RWPE2 (cell line): ENCODE measurements around the gene ERI2.

Experiments used
- ATAC-seq: fragments of 200-7000 bp; cut with Tn5 transposase; 3 replicates; pipeline ENCODE4 v1.9.1; 2021; ENCODE audit warnings: low read depth
- DNase-seq: peaks from one replicate; pipeline ENCODE4 v3.0.0-alpha.2; 2020; ENCODE audit warnings: low spot score
- H3K27ac ChIP-seq: fragments of 450-650 bp; 2 replicates; pipeline ENCODE4 v1.5.1; 2017; ENCODE audit warnings: mild to moderate bottlenecking; ENCODE audit not compliant: poor library complexity, severe bottlenecking
- H3K27me3 ChIP-seq: fragments of 250-450 bp; sonication (Bioruptor Pico); 2 replicates; pipeline ENCODE4 v1.5.1; 2021; ENCODE audit warnings: mild to moderate bottlenecking, moderate library complexity; ENCODE audit not compliant: insufficient read depth, poor library complexity, severe bottlenecking
- H3K36me3 ChIP-seq: fragments of 250-450 bp; sonication (Bioruptor Pico); 2 replicates; pipeline ENCODE4 v1.5.1; 2020; ENCODE audit warnings: low read depth, mild to moderate bottlenecking, moderate library complexity
- H3K4me1 ChIP-seq: fragments of 250-450 bp; sonication (Bioruptor Pico); 2 replicates; pipeline ENCODE4 v1.5.1; 2021; ENCODE audit warnings: mild to moderate bottlenecking, moderate library complexity; ENCODE audit not compliant: insufficient read depth, poor library complexity, severe bottlenecking
- H3K4me3 ChIP-seq: fragments of 250-450 bp; sonication (Bioruptor Pico); 2 replicates; pipeline ENCODE4 v1.5.1; 2021; ENCODE audit warnings: mild to moderate bottlenecking, moderate library complexity; ENCODE audit not compliant: severe bottlenecking
- H3K9me3 ChIP-seq: fragments of 250-450 bp; sonication (Bioruptor Pico); 2 replicates; pipeline ENCODE4 v1.5.1; 2021; ENCODE audit warnings: mild to moderate bottlenecking, moderate library complexity; ENCODE audit not compliant: severe bottlenecking
- CTCF ChIP-seq: fragments of 450-650 bp; IDR thresholded peaks from one replicate; pipeline ENCODE4 v1.5.1; 2017; ENCODE audit warnings: mild to moderate bottlenecking, moderate library complexity; ENCODE audit not compliant: poor library complexity, severe bottlenecking

Gene ERI2

GRCh38 chr16:20755238-20755637 lies 51.0 kb downstream of the ERI2 start:
- H3K4me1 ChIP-seq: no peaks in the 10 kb centered on the region
- H3K27me3 ChIP-seq: peaks cover 7% of the 10 kb centered on the region

DNA sequence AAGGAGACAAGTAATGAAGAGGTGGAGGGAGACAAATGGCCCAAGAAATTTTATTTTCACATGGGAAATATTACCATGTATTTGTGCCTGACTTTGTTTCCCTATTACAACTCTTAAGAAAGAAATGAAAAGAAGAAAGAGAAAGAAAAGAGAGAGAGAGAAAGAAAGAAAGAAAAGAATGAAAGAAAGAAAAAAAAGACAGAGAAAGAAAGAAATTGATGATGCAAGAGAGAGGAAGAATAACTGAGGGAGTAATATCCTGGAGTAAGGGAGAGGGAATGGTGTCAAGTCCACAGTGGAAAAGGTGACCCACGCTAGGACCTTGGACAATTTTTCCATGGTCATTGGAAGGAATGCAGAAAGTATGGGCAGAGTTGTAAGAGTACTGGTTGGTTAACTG lies 52.5 kb downstream of the ERI2 start:
- Histone ChIP-seq H3K4me3 (no peak overlapping the region), H3K36me3 (no peaks in the 10 kb centered on the region), H3K4me1 (no peaks in the 10 kb centered on the region), H3K27ac (no peak overlapping the region), H3K27me3 (peaks cover 7% of the 10 kb centered on the region), H3K9me3 (no peaks in the 10 kb centered on the region)
- TF ChIP-seq CTCF: no peak
- DNase-seq (no peak), ATAC-seq (no peak)

More at GRCh38 chr16:20755238-20755637, 51.0 kb downstream of the ERI2 start:
- no peak for ATAC-seq
- Histone ChIP-seq H3K4me3 (no peak overlapping the region), H3K27ac (no peak overlapping the region), H3K9me3 (no peaks in the 10 kb centered on the region), H3K36me3 (no peaks in the 10 kb centered on the region)
- TF ChIP-seq CTCF: no peak
- DNase-seq: no peak

DNA sequence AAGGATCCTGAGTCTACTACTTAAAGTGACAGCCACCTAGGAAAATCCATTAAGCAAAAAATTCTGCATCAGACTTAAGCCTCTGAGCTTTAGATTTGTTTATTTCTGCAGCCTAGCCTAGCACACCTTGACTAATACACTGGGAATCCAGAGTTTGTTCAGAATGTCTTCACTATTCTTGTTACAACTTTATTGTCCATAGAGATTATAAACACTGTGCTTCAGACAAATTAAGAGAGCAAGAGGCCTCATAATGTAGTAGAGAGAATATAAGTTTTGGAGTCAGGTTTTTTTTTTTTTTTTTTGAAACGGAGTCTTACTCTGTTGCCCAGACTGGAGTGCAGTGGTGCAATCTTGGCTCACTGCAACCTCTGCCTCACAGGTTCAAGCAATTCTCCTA lies 55.7 kb downstream of the ERI2 start:
- H3K27ac ChIP-seq: no peak overlapping the region
- no peaks in the 10 kb centered on the region for H3K9me3 ChIP-seq
- ATAC-seq: no peak
- TF ChIP-seq CTCF: no peak
- no peaks in the 10 kb centered on the region for H3K4me1 ChIP-seq
- DNase-seq: no peak
- H3K27me3 ChIP-seq: peaks cover 7% of the 10 kb centered on the region
- no peaks in the 10 kb centered on the region for H3K36me3 ChIP-seq
- H3K4me3 ChIP-seq: no peak overlapping the region

GRCh38 chr16:20749474-20749873 lies 56.8 kb downstream of the ERI2 start:
- no peak for TF ChIP-seq CTCF
- Histone ChIP-seq H3K4me1 (no peaks in the 10 kb centered on the region), H3K36me3 (no peaks in the 10 kb centered on the region), H3K27me3 (peaks cover 7% of the 10 kb centered on the region), H3K27ac (no peak overlapping the region), H3K9me3 (no peaks in the 10 kb centered on the region), H3K4me3 (no peak overlapping the region)
- DNase-seq (no peak), ATAC-seq (no peak)

DNA sequence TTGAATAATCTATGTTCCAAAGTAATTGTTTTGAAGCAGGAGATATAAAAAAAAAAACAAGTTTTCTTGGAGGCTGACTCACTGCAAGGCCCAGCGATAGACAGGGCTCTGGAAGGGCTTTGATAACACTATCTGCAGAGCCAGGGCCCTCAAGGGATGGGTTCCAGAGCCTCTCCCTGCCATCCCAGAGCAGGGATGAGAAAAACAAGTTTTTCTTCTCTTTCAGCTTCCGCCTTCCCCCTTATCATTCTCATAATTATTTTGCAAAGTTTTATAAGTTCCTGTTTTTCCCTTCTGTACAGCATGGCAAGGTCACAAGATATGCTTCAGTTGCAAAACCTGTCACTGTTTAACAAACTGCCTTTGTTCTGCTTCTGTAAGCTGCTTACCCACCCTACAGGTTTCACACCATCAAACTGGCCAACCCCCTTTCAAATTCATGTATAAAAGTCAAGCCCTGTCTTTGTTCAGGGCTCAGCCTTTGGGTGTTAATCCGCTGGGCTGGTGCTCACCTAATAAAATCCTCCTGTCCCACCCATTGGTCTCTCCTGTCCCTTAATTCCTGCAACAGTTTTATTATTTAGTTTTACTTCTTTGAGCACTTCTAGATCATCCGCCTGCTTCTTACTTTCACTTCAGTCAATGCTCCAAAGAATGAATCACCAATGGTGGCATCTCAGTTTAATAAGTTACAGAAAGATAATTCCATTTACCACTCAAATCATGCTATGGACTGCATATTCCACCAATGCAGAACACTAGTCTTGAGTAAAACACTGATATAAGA lies 59.0 kb downstream of the ERI2 start:
- no peak overlapping the region for H3K27ac ChIP-seq
- H3K9me3 ChIP-seq: no peaks in the 10 kb centered on the region
- TF ChIP-seq CTCF: no peak
- ATAC-seq (no peak), DNase-seq (no peak)
- peaks cover under 1% of the 10 kb centered on the region for H3K27me3 ChIP-seq
- no peak overlapping the region for H3K4me3 ChIP-seq
- H3K4me1 ChIP-seq: no peaks in the 10 kb centered on the region
- H3K36me3 ChIP-seq: no peaks in the 10 kb centered on the region
